Transverse colon (tissue), 3 donors: Measurements from ENCODE around the gene DYNC1LI1.

Experiments used
- CTCF ChIP-seq, 5 experiments: fragments of 200-600 bp in 3 of 5; fragments of 450-650 bp in 2 of 5; sonication (generic) in 3 of 5; IDR thresholded peaks; 1 replicate in 2 of 5; 2 replicates in 3 of 5; pipeline ENCODE4 v1.5.1; 2016 to 2017; ENCODE audit warnings: antibody characterized with exemption in 5 of 5, inconsistent platforms in 3 of 5, mild to moderate bottlenecking in 2 of 5, moderate library complexity in 1 of 5
- POLR2A ChIP-seq: fragments of 450-650 bp; IDR thresholded peaks from one replicate; pipeline ENCODE4 v1.6.1; 2016; ENCODE audit warnings: antibody characterized with exemption, mild to moderate bottlenecking, moderate library complexity

- TF ChIP-seq POLR2A = no peak
- no peak for TF ChIP-seq CTCF (IDR thresholded peaks at IDR 0.05)
Measured at GRCh38 chr3:32498992-32499391, 71.7 kb downstream of the DYNC1LI1 start.
